HepG2 (cell line): ENCODE measurements around the gene PCGF6. TPM values are rescaled to one million over a fixed set of nuclear protein-coding genes. Genes with fewer than 3 reads are reported as not detected.

Source experiments
- AHR ChIP-seq: IDR thresholded peaks from 2 replicates; pipeline ENCODE4 v1.6.1; 2018; ENCODE audit warnings: missing genetic modification reagents, missing compliant biosample characterization
- DMTF1 ChIP-seq: sonication (generic); formaldehyde crosslinking; IDR thresholded peaks from 2 replicates; pipeline ENCODE4 v1.4.0; 2020; ENCODE audit warnings: mild to moderate bottlenecking, missing genetic modification reagents
- FOXJ3 ChIP-seq: sonication (generic); formaldehyde crosslinking; IDR thresholded peaks from 2 replicates; pipeline ENCODE4 v1.4.0; 2020; ENCODE audit warnings: missing genetic modification reagents, mild to moderate bottlenecking, borderline replicate concordance
- FOXM1 ChIP-seq: sonication (generic); formaldehyde crosslinking; IDR thresholded peaks from 2 replicates; pipeline ENCODE4 v1.5.0; 2020; ENCODE audit warnings: missing genetic modification reagents
- FOXO1 ChIP-seq: sonication (generic); formaldehyde crosslinking; IDR thresholded peaks from 2 replicates; pipeline ENCODE4 v1.4.0; 2020; ENCODE audit warnings: missing genetic modification reagents
- FOXP4 ChIP-seq: sonication (generic); formaldehyde crosslinking; IDR thresholded peaks from 2 replicates; pipeline ENCODE4 v1.4.0; 2020; ENCODE audit warnings: missing genetic modification reagents
- HINFP ChIP-seq: sonication (generic); formaldehyde crosslinking; IDR thresholded peaks from 2 replicates; pipeline ENCODE4 v1.4.0; 2020; ENCODE audit warnings: low read depth, mild to moderate bottlenecking, missing genetic modification reagents
- MAFK ChIP-seq, 2 experiments: IDR thresholded peaks in 1 of 2; conservative IDR thresholded peaks in 1 of 2; 2 replicates each; pipeline ENCODE4 v1.6.1; 2011; ENCODE audit warnings: improper control_type of control experiment in 2 of 2, low read length in 2 of 2
- MLX ChIP-seq: IDR thresholded peaks from 2 replicates; pipeline ENCODE4 v1.6.1; 2016
- POLR2AphosphoS5 ChIP-seq: IDR thresholded peaks from 2 replicates; pipeline ENCODE4 v1.6.1; 2012; ENCODE audit warnings: low read depth, low read length
- XBP1 ChIP-seq: sonication (generic); formaldehyde crosslinking; IDR thresholded peaks from 2 replicates; pipeline ENCODE4 v1.5.0; 2020; ENCODE audit warnings: missing genetic modification reagents
- ZNF136 ChIP-seq: sonication (generic); formaldehyde crosslinking; IDR thresholded peaks from 2 replicates; pipeline ENCODE4 v1.8.1; 2022; ENCODE audit warnings: low read depth, mild to moderate bottlenecking, moderate library complexity, missing genetic modification reagents
- ZNF232 ChIP-seq: sonication (generic); formaldehyde crosslinking; IDR thresholded peaks from 2 replicates; pipeline ENCODE4 v1.4.0; 2020; ENCODE audit warnings: missing genetic modification reagents, borderline replicate concordance
- ZNF280D ChIP-seq: sonication (generic); formaldehyde crosslinking; IDR thresholded peaks from 2 replicates; pipeline ENCODE4 v1.5.1; 2020; ENCODE audit warnings: mild to moderate bottlenecking, missing genetic modification reagents
- ZNF329 ChIP-seq: sonication (generic); formaldehyde crosslinking; IDR thresholded peaks from 2 replicates; pipeline ENCODE4 v1.9.0; 2021; ENCODE audit warnings: low read depth, mild to moderate bottlenecking, missing genetic modification reagents
- ZNF572 ChIP-seq: sonication (generic); formaldehyde crosslinking; IDR thresholded peaks from 2 replicates; pipeline ENCODE4 v1.5.1; 2020; ENCODE audit warnings: mild to moderate bottlenecking, missing genetic modification reagents
- ZNF775 ChIP-seq: sonication (generic); formaldehyde crosslinking; IDR thresholded peaks from 2 replicates; pipeline ENCODE4 v1.4.0; 2020; ENCODE audit warnings: missing genetic modification reagents, mild to moderate bottlenecking, moderate library complexity, borderline replicate concordance
- ZNF841 ChIP-seq: sonication (generic); formaldehyde crosslinking; IDR thresholded peaks from 2 replicates; pipeline ENCODE4 v1.8.1; 2023; ENCODE audit warnings: missing genetic modification reagents, borderline replicate concordance
- ZSCAN21 ChIP-seq: sonication (generic); formaldehyde crosslinking; IDR thresholded peaks from 2 replicates; pipeline ENCODE4 v1.8.0; 2022; ENCODE audit warnings: mild to moderate bottlenecking, missing genetic modification reagents, moderate library complexity, borderline replicate concordance
- polyA plus RNA-seq, 8 experiments: library from polyadenylated mRNA; depleted of rRNA in 3 of 8; stranded (reverse) in 7 of 8; unstranded in 1 of 8; fragments of >200 nt; fragmentation: Illumina TruSeq in 4 of 8; extraction: Trizol in 4 of 8; gene quantifications; 2 replicates each; pipeline versions ENCODE4 v1.2.1 to v1.2.3, GENCODE V29; 2011 to 2016; ENCODE audit warnings: low read depth in 4 of 8, missing spikeins in 1 of 8, mixed read lengths in 1 of 8; ENCODE audit not compliant: insufficient read depth in 1 of 8
- total RNA-seq, 5 experiments: library from RNA; depleted of rRNA; stranded (reverse); fragments of >200 nt; fragmentation: Illumina TruSeq; extraction: Trizol; gene quantifications; 2 replicates each; pipeline ENCODE4 v1.2.3, GENCODE V29; 2016; ENCODE audit warnings: low read depth in 1 of 5

Gene PCGF6
- total and polyA plus RNA-seq, 2 of the 13 experiments (the other 11 are each of a cell fraction or from before 2014, with no cell fraction given): 5.2 to 19.4 TPM

- TF ChIP-seq FOXM1 (CRISPR knock-in tag): no peak
- no peak for TF ChIP-seq MAFK (conservative IDR thresholded peaks at IDR 0.05 in 1 of 2, IDR thresholded peaks at IDR 0.05 in 1 of 2; ENCODE audit: low read length in 2 of 2)
- peak; percentile 44; the same call in 1 of the 2 replicates for TF ChIP-seq ZNF329
- TF ChIP-seq ZNF136 (CRISPR knock-in tag): peak; percentile 63; the same call in 1 of the 2 replicates
- no peak for TF ChIP-seq ZNF572
- no peak for TF ChIP-seq FOXJ3 (CRISPR knock-in tag)
- peak; percentile 97 for TF ChIP-seq POLR2AphosphoS5
- no peak for TF ChIP-seq XBP1 (CRISPR knock-in tag)
- no peak for TF ChIP-seq ZNF841
- TF ChIP-seq ZNF775 (CRISPR knock-in tag): no peak
- no peak; the same call in 1 of the 2 replicates for TF ChIP-seq MLX
- 0 out of 2 replicates have a peak, but pooled peaks have one; percentile 70 for TF ChIP-seq ZNF280D (CRISPR knock-in tag)
- peak; percentile 55; the same call in 1 of the 2 replicates for TF ChIP-seq HINFP (CRISPR knock-in tag)
- peak; percentile 92 for TF ChIP-seq ZSCAN21 (CRISPR knock-in tag)
- peak; percentile 60 for TF ChIP-seq FOXO1 (CRISPR knock-in tag)
- peak; percentile 34; the same call in 1 of the 2 replicates for TF ChIP-seq AHR (CRISPR knock-in tag)
- no peak for TF ChIP-seq DMTF1 (CRISPR knock-in tag)
- TF ChIP-seq ZNF232: no peak
- no peak; the same call in 1 of the 2 replicates for TF ChIP-seq FOXP4
Observed at GRCh38 chr10:103367782-103368518, 17.0 kb upstream of the PCGF6 start, which contains the start of gene TAF5 (continued).
